IMR-90 (cell line): Measurements from ENCODE around the gene TCP1.

ENCODE experiments used
- CTCF ChIP-seq: conservative IDR thresholded peaks from 2 replicates; pipeline ENCODE4 v1.5.1; 2012; ENCODE audit warnings: mild to moderate bottlenecking, low read depth, low read length, improper control_type of control experiment
- FOS ChIP-seq: fragments of 150-350 bp; IDR thresholded peaks from 2 replicates; pipeline ENCODE4 v1.6.1; 2016; ENCODE audit warnings: low read depth, low read length
- MXI1 ChIP-seq: IDR thresholded peaks from 2 replicates; pipeline ENCODE4 v1.6.1; 2012; ENCODE audit warnings: low read depth, mild to moderate bottlenecking, low read length, moderate library complexity, borderline replicate concordance
- POLR2A ChIP-seq: IDR thresholded peaks from 2 replicates; pipeline ENCODE4 v1.6.1; 2012; ENCODE audit warnings: mild to moderate bottlenecking, low read depth, low read length

GRCh38 chr6:159817951-159818739 lies 28.7 kb upstream of the TCP1 start:
- TF ChIP-seq CTCF (no peak), POLR2A (no peak), MXI1 (no peak), FOS (no peak)
